Transverse colon (tissue), 4 donors: Measurements from ENCODE around the gene CMKLR1. TPM values are rescaled to one million over a fixed set of nuclear protein-coding genes. Genes with fewer than 3 reads are reported as not detected.

Source experiments
- DNase-seq: peaks from one replicate; pipeline ENCODE4 v3.0.0-alpha.2; 2019
- H3K27ac ChIP-seq, 4 donors: fragments of 200-600 bp; sonication (generic); 2 replicates each; pipeline ENCODE4 v1.5.1; 2016 to 2018; ENCODE audit warnings: inconsistent platforms in 4 of 4
- H3K27me3 ChIP-seq: fragments of 200-600 bp; sonication (generic); 2 replicates; pipeline ENCODE4 v1.5.1; 2017; ENCODE audit warnings: inconsistent platforms
- H3K36me3 ChIP-seq, 4 donors: fragments of 200-600 bp; sonication (generic); 2 replicates each; pipeline ENCODE4 v1.5.1; 2017 to 2019; ENCODE audit warnings: inconsistent platforms in 4 of 4
- H3K4me1 ChIP-seq, 4 donors: fragments of 200-600 bp; sonication (generic); 2 replicates each; pipeline ENCODE4 v1.5.1; 2017 to 2020; ENCODE audit warnings: inconsistent platforms in 4 of 4
- H3K4me3 ChIP-seq, 4 donors: fragments of 200-600 bp; sonication (generic); 1 replicate in 1 of 4; 2 replicates in 3 of 4; pipeline versions ENCODE4 v1.5.1 to v1.6.1; 2017 to 2019; ENCODE audit warnings: inconsistent platforms in 4 of 4
- H3K9me3 ChIP-seq, 2 donors: fragments of 200-600 bp; sonication (generic); 2 replicates each; pipeline ENCODE4 v1.5.1; 2017 to 2019; ENCODE audit warnings: inconsistent platforms in 2 of 2
- EP300 ChIP-seq: sonication (generic); formaldehyde crosslinking; IDR thresholded peaks from one replicate; pipeline ENCODE4 v1.6.1; 2017; ENCODE audit warnings: antibody characterized with exemption, low read depth
- POLR2A ChIP-seq: fragments of 450-650 bp; IDR thresholded peaks from one replicate; pipeline ENCODE4 v1.6.1; 2016; ENCODE audit warnings: antibody characterized with exemption, mild to moderate bottlenecking, moderate library complexity
- POLR2AphosphoS5 ChIP-seq, 3 donors: sonication (generic); formaldehyde crosslinking; IDR thresholded peaks; one replicate each; pipeline ENCODE4 v1.6.1; 2016; ENCODE audit warnings: antibody characterized with exemption in 3 of 3
- WGBS, 2 donors: methylation state at CpG; one replicate each; pipeline ENCODE4 v1.1.5; 2018; ENCODE audit warnings: low coverage in 1 of 2; 5-methylcytosine and 5-hydroxymethylcytosine counted together
- in situ Hi-C, 4 donors: fragments of 200-750 bp; cut with MboI; loops; one replicate each; pipeline versions ENCODE4 v1.15.0 to v1.15.1; 2017; ENCODE audit warnings: low sequenced_read_pairs in 3 of 4, low pct_ligation_motif_present in 1 of 4, low pct_unique_long_range_greater_than_20kb in 1 of 4
- intact Hi-C: fragments of 100-400 bp; cut with DNase I; formaldehyde crosslinking; loops from one replicate; pipeline ENCODE4 v1.15.1; 2023; ENCODE audit warnings: low total_unique reads
- total RNA-seq, 4 donors: library from RNA; depleted of rRNA; stranded (reverse); fragments of >200 nt; gene quantifications; one replicate each; pipeline ENCODE4 v1.1.0, GENCODE V29; 2016
- TF ChIP-seq, protein P1 (sequence below), 5 experiments: fragments of 200-600 bp in 3 of 5; fragments of 450-650 bp in 2 of 5; sonication (generic) in 3 of 5; IDR thresholded peaks; 1 replicate in 2 of 5; 2 replicates in 3 of 5; pipeline ENCODE4 v1.5.1; 2016 to 2017; ENCODE audit warnings: antibody characterized with exemption in 5 of 5, inconsistent platforms in 3 of 5, mild to moderate bottlenecking in 2 of 5, moderate library complexity in 1 of 5

CMKLR1 gene, protein sequence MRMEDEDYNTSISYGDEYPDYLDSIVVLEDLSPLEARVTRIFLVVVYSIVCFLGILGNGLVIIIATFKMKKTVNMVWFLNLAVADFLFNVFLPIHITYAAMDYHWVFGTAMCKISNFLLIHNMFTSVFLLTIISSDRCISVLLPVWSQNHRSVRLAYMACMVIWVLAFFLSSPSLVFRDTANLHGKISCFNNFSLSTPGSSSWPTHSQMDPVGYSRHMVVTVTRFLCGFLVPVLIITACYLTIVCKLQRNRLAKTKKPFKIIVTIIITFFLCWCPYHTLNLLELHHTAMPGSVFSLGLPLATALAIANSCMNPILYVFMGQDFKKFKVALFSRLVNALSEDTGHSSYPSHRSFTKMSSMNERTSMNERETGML
- 10 to 100 TPM in 1 of 4 donors, 1 to 10 TPM in 3; 4.2 to 13.5 (median 4.5) TPM for total RNA-seq

DNA sequence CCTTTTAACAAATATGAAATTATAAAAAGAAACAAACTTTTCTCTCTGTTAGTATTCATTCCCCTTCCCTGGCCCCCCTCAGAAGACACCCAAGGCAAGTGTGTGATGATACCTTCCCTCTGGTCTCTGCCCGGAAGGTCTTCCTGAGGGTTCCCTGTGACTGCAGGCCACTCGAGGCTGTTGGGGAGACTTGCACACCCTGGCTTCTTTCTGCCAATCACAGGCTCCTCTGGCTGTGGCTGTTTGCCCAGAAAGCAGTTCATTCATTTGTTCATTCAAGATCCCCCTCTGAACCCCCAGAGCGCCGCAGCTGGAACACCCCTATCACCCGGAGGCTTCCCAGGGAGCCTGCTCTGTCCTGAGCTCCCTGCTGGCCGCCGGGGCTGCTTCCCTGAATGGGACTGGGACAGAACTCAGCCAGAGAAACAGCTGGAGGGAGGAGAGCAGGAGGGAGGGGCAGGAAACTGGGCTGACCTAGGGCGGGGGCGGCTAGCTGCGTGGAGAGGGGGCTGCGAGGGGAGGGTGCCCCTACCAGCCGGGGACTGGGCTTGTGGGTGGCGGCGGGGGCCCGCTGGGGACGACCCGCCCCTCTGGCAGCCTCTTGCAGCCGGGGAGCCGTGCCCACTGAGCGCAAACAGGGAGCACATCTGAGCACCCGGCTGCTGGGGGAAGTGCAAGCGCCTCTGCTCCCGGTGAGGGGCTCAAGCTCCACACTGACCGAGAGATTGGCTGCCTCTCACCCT lies at the start of gene CMKLR1:
TSS of gene CMKLR1 (minus strand) at position 397 of the 743 bp plus-strand sequence. CDS start 45,720 bp downstream, outside the sequence.
- no peaks in the 10 kb centered on the region for H3K36me3 ChIP-seq
- intact Hi-C loops, result no loop called here
- TF ChIP-seq POLR2AphosphoS5 (IDR thresholded peaks at IDR 0.05) (no peak), POLR2A (peak; percentile 32)
- H3K9me3 ChIP-seq, result no peaks in the 10 kb centered on the region
- peak; percentile 32 for DNase-seq
- peak within 1 kb of the TSS in 3 of 4 donors; percentile 12 to 36 (median 15) for H3K4me3 ChIP-seq
- peaks cover 0 to 8% (median 3%) of the 10 kb centered on the region in 4 donors for H3K4me1 ChIP-seq
- WGBS, 2 donors, result 10 to 29% methylated on average over 2 to 23 of the region's 24 CpGs
- peaks cover 14% of the 10 kb centered on the region for H3K27me3 ChIP-seq
- in situ Hi-C loops, result no loop called here
- peak within 1 kb of the TSS; percentile 46 to 66 (median 52) for H3K27ac ChIP-seq

DNA sequence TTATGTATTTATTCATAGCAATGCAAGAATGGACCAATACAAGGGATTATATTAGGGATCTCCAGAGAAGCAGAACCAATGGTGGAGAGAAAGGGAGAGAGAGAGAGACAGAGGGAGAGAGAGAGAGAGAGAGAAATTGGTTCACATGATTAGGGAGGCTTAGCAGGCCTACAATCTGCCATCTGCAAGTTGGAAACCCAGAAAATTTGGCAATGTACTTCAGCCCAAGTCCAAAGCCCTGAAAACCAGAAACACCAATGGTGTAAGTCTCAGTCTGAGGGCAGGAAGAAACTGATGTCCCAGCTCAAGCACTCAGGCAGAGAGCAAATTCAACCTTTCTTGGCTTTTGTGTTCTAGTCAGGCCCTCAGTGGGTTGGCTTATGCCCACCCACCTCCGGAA lies 48.7 kb upstream of the CMKLR1 start:
- WGBS, 2 donors, result 40 to 59% methylated on average over 1 of the region's 1 CpG
- in situ Hi-C loops, result no loop called here

DNA sequence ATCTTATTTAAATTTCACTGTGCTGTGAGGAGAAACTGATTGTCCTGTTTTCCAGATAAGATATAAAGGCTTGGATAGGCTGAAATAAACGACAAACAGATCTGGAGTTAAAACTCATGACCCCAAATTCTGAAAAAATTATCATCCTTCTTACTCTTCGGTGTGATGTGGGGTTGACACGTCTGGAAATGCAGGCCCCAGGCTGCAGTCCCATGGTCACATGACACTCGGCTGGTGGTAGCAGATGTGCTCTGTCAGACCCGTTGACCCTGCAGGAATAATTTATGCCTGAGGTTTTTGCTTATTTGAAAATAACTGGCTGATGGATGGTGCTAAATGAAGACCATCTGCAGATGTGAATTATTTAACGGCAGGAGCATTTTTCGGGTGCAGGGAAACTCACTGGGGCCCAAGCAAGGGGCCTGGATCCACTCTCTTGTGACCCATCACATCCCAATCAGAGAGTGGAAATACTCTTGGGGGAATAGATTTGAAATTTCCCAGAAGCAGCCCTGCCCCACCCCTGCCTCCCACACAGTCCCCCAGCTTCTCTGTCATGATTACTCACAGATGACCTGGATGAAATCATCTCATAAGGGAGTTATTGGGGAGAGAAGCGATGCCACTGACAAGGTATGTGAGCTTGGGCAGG lies 47.7 kb upstream of the CMKLR1 start:
- Histone ChIP-seq H3K9me3 (no peaks in the 10 kb centered on the region), H3K4me3 (no peak overlapping the region), H3K27me3 (no peaks in the 10 kb centered on the region), H3K27ac (no peak overlapping the region), H3K36me3 (no peaks in the 10 kb centered on the region), H3K4me1 (no peaks in the 10 kb centered on the region)
- in situ Hi-C loops, result no loop called here
- intact Hi-C loops, result no loop called here
- WGBS, 2 donors, result 40 to 42% methylated on average over 3 to 8 of the region's 8 CpGs
- DNase-seq, result no peak
- TF ChIP-seq POLR2A (no peak), POLR2AphosphoS5 (IDR thresholded peaks at IDR 0.05) (no peak), EP300 (no peak)
- TF ChIP-seq, protein P1, sequence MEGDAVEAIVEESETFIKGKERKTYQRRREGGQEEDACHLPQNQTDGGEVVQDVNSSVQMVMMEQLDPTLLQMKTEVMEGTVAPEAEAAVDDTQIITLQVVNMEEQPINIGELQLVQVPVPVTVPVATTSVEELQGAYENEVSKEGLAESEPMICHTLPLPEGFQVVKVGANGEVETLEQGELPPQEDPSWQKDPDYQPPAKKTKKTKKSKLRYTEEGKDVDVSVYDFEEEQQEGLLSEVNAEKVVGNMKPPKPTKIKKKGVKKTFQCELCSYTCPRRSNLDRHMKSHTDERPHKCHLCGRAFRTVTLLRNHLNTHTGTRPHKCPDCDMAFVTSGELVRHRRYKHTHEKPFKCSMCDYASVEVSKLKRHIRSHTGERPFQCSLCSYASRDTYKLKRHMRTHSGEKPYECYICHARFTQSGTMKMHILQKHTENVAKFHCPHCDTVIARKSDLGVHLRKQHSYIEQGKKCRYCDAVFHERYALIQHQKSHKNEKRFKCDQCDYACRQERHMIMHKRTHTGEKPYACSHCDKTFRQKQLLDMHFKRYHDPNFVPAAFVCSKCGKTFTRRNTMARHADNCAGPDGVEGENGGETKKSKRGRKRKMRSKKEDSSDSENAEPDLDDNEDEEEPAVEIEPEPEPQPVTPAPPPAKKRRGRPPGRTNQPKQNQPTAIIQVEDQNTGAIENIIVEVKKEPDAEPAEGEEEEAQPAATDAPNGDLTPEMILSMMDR (IDR thresholded peaks at IDR 0.05), result no peak

More for the DNA sequence above, 48.7 kb upstream of the CMKLR1 start:
- H3K9me3 ChIP-seq, result no peaks in the 10 kb centered on the region
- H3K36me3 ChIP-seq, result no peaks in the 10 kb centered on the region
- no peak for DNase-seq
- intact Hi-C loops, result no loop called here
- TF ChIP-seq POLR2A, result no peak
- no peak for TF ChIP-seq POLR2AphosphoS5 (IDR thresholded peaks at IDR 0.05)
- TF ChIP-seq, protein P1 (IDR thresholded peaks at IDR 0.05), result no peak
- TF ChIP-seq EP300, result no peak
- no peak overlapping the region for H3K4me3 ChIP-seq
- H3K27me3 ChIP-seq, result no peaks in the 10 kb centered on the region
- no peak overlapping the region for H3K27ac ChIP-seq
- H3K4me1 ChIP-seq, result no peaks in the 10 kb centered on the region

DNA sequence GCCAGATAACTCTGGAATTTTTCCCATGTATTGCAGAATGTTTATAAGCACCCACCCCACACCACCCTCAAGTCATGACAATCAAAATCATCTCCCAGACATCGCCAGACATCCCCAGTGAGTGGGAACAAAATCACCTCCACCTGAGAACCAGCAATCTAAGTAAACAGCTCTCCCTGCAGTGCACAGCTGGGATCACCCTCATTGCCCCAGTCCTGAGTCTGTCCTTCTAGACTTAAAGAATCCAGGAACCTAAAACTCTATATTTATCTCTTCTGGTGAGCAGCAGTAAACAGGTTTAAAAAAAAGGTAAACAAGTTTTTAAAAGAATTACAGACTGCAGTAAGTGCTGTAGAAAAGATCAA lies 43.3 kb upstream of the CMKLR1 start:
- no peak overlapping the region for H3K27ac ChIP-seq
- H3K27me3 ChIP-seq, result no peaks in the 10 kb centered on the region
- intact Hi-C loops (no loop called here), in situ Hi-C loops (no loop called here)
- no peaks in the 10 kb centered on the region for H3K4me1 ChIP-seq
- no peaks in the 10 kb centered on the region for H3K9me3 ChIP-seq
- 56% methylated on average over 1 of the region's 1 CpG; no CpG with 5 or more reads in 1 of the 2 donors for WGBS, 2 donors
- TF ChIP-seq EP300, result no peak
- H3K36me3 ChIP-seq, result no peaks in the 10 kb centered on the region
- no peak for DNase-seq
- no peak overlapping the region for H3K4me3 ChIP-seq
